ENCODE results near the gene DNHD1. TPM values are rescaled to one million over a fixed set of nuclear protein-coding genes. Genes with fewer than 3 reads are reported as not detected.

DNHD1 gene
- total RNA-seq, 4 donors from 2014 or later: 3.4 to 10.5 (median 4.3) TPM

GRCh38 chr11:6599881-6600390 is 102.9 kb downstream of the DNHD1 start:
- no peak overlapping the region for H3K4me3 ChIP-seq
- H3K9me3 ChIP-seq: no peaks in the 10 kb centered on the region
- TF ChIP-seq POLR2A (IDR thresholded peaks at IDR 0.05) (no peak), CTCF (IDR thresholded peaks at IDR 0.05 in 4 of 5, conservative IDR thresholded peaks at IDR 0.05 in 1 of 5) (no peak)
- in situ Hi-C loops (cut with MboI; ENCODE audit: low sequenced_read_pairs in 4 of 4): loop anchor here in 2 of 4 donors (5.0 to 10.0 kb wide), 3 partner anchors 82 to 125 kb away; partner anchors contain the start of genes MRPL17 (in 2 of the 2) and TRIM3 (in 1 of the 2)
- peaks cover 0 to 50% of the 10 kb centered on the region in 2 donors for H3K36me3 ChIP-seq
- peaks cover 25 to 35% of the 10 kb centered on the region in 2 donors for H3K4me1 ChIP-seq
- no peaks in the 10 kb centered on the region for H3K27me3 ChIP-seq
- DNase-seq (no peak), ATAC-seq (no peak)
- intact Hi-C loops (cut with DNase I; ENCODE audit: low total_unique reads): loop anchor here (5.0 to 10.0 kb wide), 3 partner anchors 118 to 365 kb away; partner anchors contain the start of genes ARFIP2, CNGA4, FHIP1B and SMPD1
- no peak overlapping the region for H3K27ac ChIP-seq

- no peak for TF ChIP-seq CTCF (IDR thresholded peaks at IDR 0.05 in 4 of 5, conservative IDR thresholded peaks at IDR 0.05 in 1 of 5)
- no peak for TF ChIP-seq POLR2A (IDR thresholded peaks at IDR 0.05)
- intact Hi-C loops (cut with DNase I; ENCODE audit: low total_unique reads): loop anchor here (5.0 to 10.0 kb wide), 3 partner anchors 119 to 366 kb away; partner anchors contain the start of genes ARFIP2, CNGA4, FHIP1B and SMPD1
- peaks cover 0 to 47% of the 10 kb centered on the region in 2 donors for H3K36me3 ChIP-seq
Observed at GRCh38 chr11:6601041-6601461, 104.0 kb downstream of the DNHD1 start.

GRCh38 chr11:6602096-6602940 is 105.2 kb downstream of the DNHD1 start:
- intact Hi-C loops (cut with DNase I; ENCODE audit: low total_unique reads): loop anchor here (1.0 to 10.0 kb wide), 4 partner anchors 31 to 368 kb away; partner anchors contain the start of genes ARFIP2, CNGA4, FHIP1B and SMPD1
- Histone ChIP-seq H3K9me3 (no peaks in the 10 kb centered on the region), H3K36me3 (peaks cover 0 to 36% of the 10 kb centered on the region in 2 donors), H3K4me3 (peak overlapping the region; percentile 87 to 97 (median 90)), H3K4me1 (peaks cover 41 to 46% of the 10 kb centered on the region in 2 donors), H3K27me3 (no peaks in the 10 kb centered on the region), H3K27ac (peak overlapping the region; percentile 93 to 97 (median 94))
- ATAC-seq: no peak
- no peak for DNase-seq
- TF ChIP-seq CTCF (IDR thresholded peaks at IDR 0.05 in 4 of 5, conservative IDR thresholded peaks at IDR 0.05 in 1 of 5) (no peak), POLR2A (IDR thresholded peaks at IDR 0.05) (no peak)
- in situ Hi-C loops (cut with MboI; ENCODE audit: low sequenced_read_pairs in 4 of 4): loop anchor here in 2 of 4 donors (5.0 to 10.0 kb wide), 3 partner anchors 80 to 128 kb away; partner anchors contain the start of genes MRPL17 (in 2 of the 2) and TRIM3 (in 1 of the 2)

More at GRCh38 chr11:6601041-6601461, 104.0 kb downstream of the DNHD1 start:
- H3K9me3 ChIP-seq: no peaks in the 10 kb centered on the region
- H3K4me3 ChIP-seq: no peak overlapping the region
- H3K27me3 ChIP-seq: no peaks in the 10 kb centered on the region
- in situ Hi-C loops (cut with MboI; ENCODE audit: low sequenced_read_pairs in 4 of 4): loop anchor here in 2 of 4 donors (5.0 to 10.0 kb wide), 3 partner anchors 81 to 126 kb away; partner anchors contain the start of genes MRPL17 (in 2 of the 2) and TRIM3 (in 1 of the 2)
- H3K4me1 ChIP-seq: peaks cover 33 to 41% of the 10 kb centered on the region in 2 donors
- no peak for ATAC-seq
- no peak for DNase-seq
- H3K27ac ChIP-seq: no peak overlapping the region

GRCh38 chr11:6603287-6604080 is 106.4 kb downstream of the DNHD1 start, which contains the start of the genes ILK and RRP8:
TSS of gene ILK (plus strand) at chr11:6603774. CDS start at chr11:6604272, 498 bp downstream.
TSS of gene RRP8 (minus strand) at chr11:6603616. CDS start at chr11:6603502, 114 bp downstream.
- Histone ChIP-seq H3K9me3 (no peaks in the 10 kb centered on the region), H3K27ac (peak within 1 kb of the TSS; percentile 93 to 97 (median 94)), H3K4me1 (peaks cover 52% of the 10 kb centered on the region in 2 donors), H3K4me3 (peak within 1 kb of the TSS; percentile 87 to 97 (median 90)), H3K27me3 (no peaks in the 10 kb centered on the region), H3K36me3 (peaks cover 0 to 47% of the 10 kb centered on the region in 2 donors)
- in situ Hi-C loops (cut with MboI; ENCODE audit: low sequenced_read_pairs in 4 of 4): loop anchor here in 2 of 4 donors (5.0 to 10.0 kb wide), 3 partner anchors 79 to 129 kb away; partner anchors contain the start of genes MRPL17 (in 2 of the 2) and TRIM3 (in 1 of the 2)
- ATAC-seq (peak; percentile 87 to 89), DNase-seq (peak; percentile 88 to 91)
- intact Hi-C loops (cut with DNase I; ENCODE audit: low total_unique reads): loop anchor here (1.0 to 10.0 kb wide), 4 partner anchors 80 to 369 kb away; partner anchors contain the start of genes ARFIP2, CNGA4, FHIP1B and MRPL17
- peak; percentile 87 to 91 for TF ChIP-seq POLR2A (IDR thresholded peaks at IDR 0.05)
- peak in 4 of 5 experiments; percentile 25 to 59 (median 32) for TF ChIP-seq CTCF (IDR thresholded peaks at IDR 0.05 in 4 of 5, conservative IDR thresholded peaks at IDR 0.05 in 1 of 5)
